HG02759 (cell line): ENCODE results near the gene CYTH2.
"Not testable (repeated sequence)": the region's sequence is repeated elsewhere in the genome, so short reads cannot be mapped to it uniquely, and the experiment has no call there.

Experiments
- ATAC-seq: cut with Tn5 transposase; IDR thresholded peaks from one replicate; pipeline ENCODE4 v1.9.1; 2021; ENCODE audit warnings: mild to moderate bottlenecking, moderate library complexity; ENCODE audit not compliant: unreplicated experiment

The CYTH2 gene

GRCh38 chr19:48476176-48476575 lies 7.0 kb downstream of the CYTH2 start:
- ATAC-seq = no peak

DNA sequence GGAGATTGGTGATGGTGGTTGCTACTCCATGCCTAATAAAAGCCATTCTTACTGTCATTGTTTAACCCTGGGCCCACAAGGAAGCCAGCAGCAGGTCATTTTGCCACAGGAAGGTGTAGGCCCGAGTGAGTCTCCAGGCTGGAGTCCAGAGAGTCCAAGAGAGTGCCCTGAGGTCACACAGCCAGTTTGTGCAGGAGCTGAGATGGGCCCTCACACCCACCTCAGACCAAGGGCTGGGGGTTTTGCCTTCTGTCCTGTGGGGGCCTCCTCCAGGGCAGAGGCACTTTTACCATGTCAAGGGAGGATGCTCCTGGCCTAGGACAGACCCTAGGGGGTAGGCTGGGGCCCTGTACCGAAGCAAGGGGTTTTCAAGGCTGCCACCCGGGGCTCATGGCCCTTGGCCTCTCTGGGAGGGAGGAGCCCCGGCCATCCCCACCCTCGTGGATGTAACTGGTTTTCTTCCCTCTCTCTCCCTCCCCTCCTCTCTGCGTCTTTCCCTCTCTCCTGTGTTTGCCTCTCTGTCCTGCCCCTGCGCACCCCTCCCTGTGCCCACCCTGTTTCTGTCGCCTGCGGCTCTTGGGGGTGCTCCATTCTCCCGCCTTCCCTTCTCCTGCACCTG lies 8.0 kb downstream of the CYTH2 start:
- no peak for ATAC-seq

GRCh38 chr19:48477698-48478338 lies 8.6 kb downstream of the CYTH2 start:
- ATAC-seq = no peak

GRCh38 chr19:48478339-48479256 lies 9.4 kb downstream of the CYTH2 start:
- ATAC-seq = no peak

GRCh38 chr19:48479686-48480085 lies 10.5 kb downstream of the CYTH2 start:
- no peak for ATAC-seq

DNA sequence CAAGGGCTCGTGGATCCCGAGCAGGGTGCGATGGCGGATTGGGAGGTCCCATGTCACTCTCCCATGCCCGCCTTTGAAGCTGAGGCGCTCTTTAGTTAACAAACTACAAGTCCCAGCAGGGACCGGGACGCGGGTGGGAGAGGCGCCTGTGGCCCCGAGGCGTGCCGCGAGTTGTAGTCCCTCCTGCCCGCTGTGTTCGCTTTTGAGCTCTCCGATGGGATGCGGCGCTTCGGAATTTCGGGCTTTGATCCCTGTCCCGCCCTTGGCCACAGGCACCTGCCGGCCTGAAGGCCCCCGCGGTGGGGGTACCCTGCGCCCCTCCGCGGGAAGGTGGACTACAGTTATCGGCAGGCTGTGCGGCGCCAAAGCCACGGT lies 11.0 kb downstream of the CYTH2 start:
- no peak for ATAC-seq

GRCh38 chr19:48480558-48481500 lies 11.7 kb downstream of the CYTH2 start:
- no peak for ATAC-seq

GRCh38 chr19:48481846-48482639 lies 12.9 kb downstream of the CYTH2 start:
- ATAC-seq = no peak

DNA sequence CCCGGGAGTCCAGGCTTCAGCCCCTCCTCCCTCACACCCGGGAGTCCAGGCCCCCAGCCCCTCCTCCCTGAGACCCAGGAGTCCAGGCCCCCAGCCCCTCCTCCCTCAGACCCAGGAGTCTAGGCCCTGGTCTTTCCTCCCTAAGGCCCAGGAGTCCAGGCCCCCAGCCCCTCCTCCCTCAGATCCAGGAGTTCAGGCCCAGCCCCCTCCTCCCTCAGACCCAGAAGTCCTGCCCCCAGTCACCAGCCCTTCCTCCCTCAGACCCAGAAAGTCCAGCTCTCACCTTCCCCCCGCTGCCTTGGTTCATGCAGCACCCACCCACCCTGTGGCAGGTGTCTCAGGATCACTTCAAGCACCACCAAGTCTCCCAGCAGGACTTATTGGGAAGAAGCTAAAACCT lies 14.1 kb downstream of the CYTH2 start:
- no peak for ATAC-seq

DNA sequence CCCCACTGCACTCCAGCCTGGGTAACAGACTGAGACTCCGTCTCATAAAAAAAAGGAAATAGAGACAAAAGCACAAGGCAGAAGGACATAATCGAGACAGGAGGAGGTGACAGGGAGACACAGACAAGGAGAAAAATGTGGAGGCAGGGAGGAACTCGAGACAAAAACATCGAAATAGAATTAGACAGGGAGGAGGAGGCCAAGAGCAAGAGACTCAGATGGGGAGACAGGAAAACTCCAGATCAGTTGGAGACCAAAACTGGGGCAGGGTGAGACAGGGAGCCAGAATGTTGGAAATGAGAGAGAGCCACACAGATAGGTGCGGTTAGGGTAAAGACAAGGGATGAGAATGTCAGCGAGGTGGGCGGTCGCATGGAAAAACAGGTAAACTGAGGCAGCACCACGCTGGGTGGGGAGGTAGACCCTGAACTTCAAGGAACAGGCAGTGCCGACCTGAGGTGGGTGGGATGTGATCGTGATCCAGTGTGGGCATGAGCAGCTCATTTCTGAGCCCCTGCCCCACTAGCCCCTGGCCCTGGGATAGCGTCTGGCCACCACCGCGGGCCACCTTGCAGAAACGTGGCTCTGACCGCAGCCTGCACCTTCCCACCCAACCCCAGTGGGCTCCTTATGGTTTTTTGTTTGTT lies 15.2 kb downstream of the CYTH2 start:
- no peak for ATAC-seq

DNA sequence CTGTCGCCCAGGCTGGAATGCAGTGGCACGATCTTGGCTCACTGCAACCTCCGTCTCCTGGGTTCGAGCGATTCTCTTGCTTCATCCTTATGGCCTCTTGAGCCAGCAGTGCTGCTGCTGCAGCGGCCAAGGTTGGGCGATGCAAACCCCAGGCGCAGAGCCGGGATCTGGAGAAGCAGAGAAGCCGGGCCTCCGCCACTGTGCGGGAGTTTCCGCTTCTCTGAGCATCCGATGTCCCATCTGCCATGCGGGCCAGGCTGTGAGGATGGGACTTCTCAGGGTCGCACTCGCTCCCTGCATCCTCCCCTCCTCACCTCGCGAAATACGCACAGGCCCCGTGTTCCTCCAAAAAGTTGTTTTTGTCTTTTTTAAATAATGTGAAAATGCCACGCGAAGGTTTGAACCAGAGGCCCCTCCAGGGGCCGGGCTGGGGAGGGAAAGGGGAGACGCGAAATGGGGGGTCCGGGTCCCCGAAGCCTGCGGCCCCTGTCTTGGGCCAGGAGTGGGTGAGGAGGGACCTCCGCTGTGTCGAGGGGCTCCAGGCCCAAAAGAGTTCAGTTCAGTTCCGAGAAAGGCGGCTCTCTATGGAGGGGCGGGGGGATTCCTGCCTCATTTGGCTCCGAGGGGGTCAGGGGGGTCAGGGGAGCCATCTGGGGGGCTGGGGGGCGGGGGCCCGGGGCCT lies 15.9 kb downstream of the CYTH2 start:
- ATAC-seq = no peak

DNA sequence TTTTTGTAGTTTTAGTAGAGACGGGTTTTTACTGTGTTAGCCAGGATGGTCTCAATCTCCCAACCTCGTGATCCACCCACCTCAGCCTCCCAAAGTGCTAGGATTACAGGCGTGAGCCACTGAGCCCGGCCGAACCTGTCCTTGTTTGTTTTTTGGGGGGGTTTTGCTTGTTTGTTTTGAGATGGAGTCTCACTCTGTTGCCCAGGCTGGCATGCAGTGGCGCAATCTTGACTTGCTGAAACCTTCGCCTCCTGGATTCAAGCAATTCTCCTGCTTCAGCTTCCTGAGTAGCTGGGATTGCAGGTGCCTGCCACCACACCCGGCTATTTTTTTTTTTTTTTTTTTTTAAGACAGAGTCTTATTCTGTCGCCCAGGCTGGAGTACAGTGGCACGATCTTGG lies 17.5 kb downstream of the CYTH2 start:
- not testable (repeated sequence) for ATAC-seq

- no peak for ATAC-seq
Observed at GRCh38 chr19:48487544-48487943, 18.4 kb downstream of the CYTH2 start.

DNA sequence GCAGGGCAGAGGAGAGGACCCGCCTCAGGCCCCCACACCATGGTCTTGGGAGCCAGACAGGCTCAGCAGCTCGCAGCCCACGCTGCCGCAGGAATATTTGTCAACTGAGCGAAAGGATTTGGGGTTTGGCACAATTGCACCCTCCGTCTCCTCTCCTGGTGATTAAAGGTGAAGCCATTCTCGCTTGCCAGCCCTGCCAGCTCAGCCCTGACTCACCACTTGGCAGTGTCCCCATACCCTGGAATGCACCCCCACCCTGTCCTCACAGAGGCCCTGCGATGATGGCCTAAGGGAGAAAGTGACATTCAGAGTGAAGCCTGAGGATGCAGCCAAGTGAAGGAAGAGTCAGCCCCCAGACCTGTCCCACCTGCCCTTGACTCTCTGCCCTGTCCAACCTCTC lies 18.8 kb downstream of the CYTH2 start:
- no peak for ATAC-seq

GRCh38 chr19:48488478-48488877 lies 19.3 kb downstream of the CYTH2 start:
- ATAC-seq = not testable (repeated sequence)

DNA sequence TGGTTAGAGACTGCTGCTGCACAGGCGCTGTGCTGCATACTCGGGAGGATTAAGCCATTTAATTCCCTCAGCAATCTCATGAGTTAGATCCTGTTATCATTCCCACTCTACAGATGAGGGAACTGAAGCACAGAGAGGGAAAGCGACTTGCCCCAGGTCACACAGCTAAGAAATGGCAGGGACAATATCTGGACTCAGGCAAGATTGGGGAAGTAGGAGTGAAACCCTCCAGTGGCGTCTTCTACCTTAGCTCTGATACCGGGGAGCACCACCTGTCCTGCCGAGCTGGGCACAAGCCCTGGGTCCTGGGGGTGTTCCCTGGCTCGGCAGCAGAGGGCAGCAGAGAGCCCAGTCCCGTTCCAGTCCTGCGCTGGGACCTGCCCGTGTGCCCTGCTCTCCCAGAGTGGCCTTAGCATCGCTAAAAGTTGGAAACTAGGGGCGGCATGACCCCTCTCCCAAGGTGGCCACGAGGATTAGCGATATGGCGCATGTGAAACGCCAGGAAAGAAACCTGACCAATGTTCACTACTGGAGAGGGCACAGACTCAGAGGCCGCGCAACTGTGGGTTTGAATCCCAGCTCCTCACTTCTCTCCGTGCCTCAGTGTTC lies 20.5 kb downstream of the CYTH2 start:
- no peak for ATAC-seq

DNA sequence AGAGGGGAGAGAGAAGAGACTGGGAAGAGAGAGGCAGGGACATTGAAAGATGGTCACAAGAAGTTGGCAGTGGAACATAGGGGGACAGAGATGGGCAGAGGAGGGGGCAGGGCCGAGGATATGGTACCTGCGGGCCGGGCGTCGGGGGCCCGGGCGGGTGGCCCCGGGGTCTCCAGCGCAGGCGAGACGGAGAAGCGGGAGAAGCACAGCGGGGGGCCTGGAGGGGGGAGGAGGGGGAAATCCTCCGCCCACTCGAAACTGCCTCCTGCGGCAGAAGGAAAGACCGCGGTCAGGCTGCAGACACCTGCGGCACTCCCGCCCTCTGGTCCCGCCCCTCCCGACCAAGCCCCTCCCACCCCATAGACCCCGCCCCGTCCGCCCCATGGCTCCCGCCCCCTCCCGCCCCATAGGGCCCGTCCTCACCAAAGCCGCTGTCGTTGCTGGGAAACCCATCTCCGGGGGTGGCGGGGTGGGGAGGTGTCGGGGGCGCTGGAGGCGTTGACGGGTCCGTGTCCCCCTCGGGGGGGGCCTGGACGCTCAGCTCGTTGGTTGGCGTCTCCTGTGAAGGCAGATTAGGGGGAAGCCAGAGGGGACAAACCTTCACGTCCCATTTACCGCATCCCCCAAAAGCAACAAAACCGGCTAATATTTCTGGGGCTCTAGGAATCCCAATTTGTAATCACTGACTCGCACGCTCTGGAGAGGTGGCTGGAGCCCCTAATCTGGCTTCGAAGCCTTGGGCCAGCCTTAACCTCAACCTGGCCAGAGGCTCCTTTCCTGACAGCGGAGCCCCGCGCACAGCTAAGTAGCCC lies 22.0 kb downstream of the CYTH2 start:
- ATAC-seq = no peak

- ATAC-seq = no peak
Observed at GRCh38 chr19:48491793-48492123, 22.6 kb downstream of the CYTH2 start.
